K562 (cell line): ENCODE measurements around the gene SATB2. TPM values are rescaled to one million over a fixed set of nuclear protein-coding genes. Genes with fewer than 3 reads are reported as not detected.

Experiments used
- ATAC-seq: fragments of 200-7000 bp; cut with Tn5 transposase; 3 replicates; pipeline ENCODE4 v1.9.1; 2020; ENCODE audit warnings: moderate library complexity
- BruUV-seq: library from RNA; stranded (reverse); fragments of 400-500 nt; replicated peaks from 2 replicates; lab custom pipeline; 2021; lab: Mats Ljungman, UMichigan
- CTCF ChIA-PET: fragments of 300-600 bp; formaldehyde crosslinking; extraction: SDS; loops from one replicate; lab custom pipeline; 2021; ENCODE audit warnings: low intra/inter-chr PET ratio; lab: Yijun Ruan, JAX
- POLR2A ChIA-PET: fragments of 300-600, 350-650 bp; sonication (Branson Sonifier 250); formaldehyde crosslinking; extraction: SDS; loops from one replicate; lab custom pipeline; 2021; ENCODE audit warnings: antibody characterized with exemption, inconsistent platforms; lab: Yijun Ruan, JAX
- DNase-seq, 4 experiments: peaks; one replicate each; pipeline versions ENCODE4 v3.0.0 to v3.0.0-alpha.2; 2011 to 2018; ENCODE audit warnings: low spot score in 3 of 4, mixed read lengths in 3 of 4; ENCODE audit errors: extremely low read depth in 1 of 4
- FAIRE-seq: peaks from 2 replicates; lab custom pipeline; 2011; peaks lifted over from hg19 to GRCh38; lab: Jason Lieb, UNC
- H2AFZ ChIP-seq: 2 replicates; pipeline ENCODE4 v1.6.0; 2011; ENCODE audit warnings: low read depth, low read length, control low read depth, inconsistent platforms
- H3K27ac ChIP-seq: fragments of 200-600 bp; 3 replicates; pipeline ENCODE4 v1.8.0; 2011; ENCODE audit warnings: low read depth, mild to moderate bottlenecking, control low read depth, inconsistent platforms, low read length, moderate library complexity, mixed read lengths; ENCODE audit errors: extremely low read depth
- H3K27me3 ChIP-seq, 2 experiments: fragments of 300-600 bp in 1 of 2; 2 replicates in 1 of 2; 3 replicates in 1 of 2; pipeline versions ENCODE4 v1.6.0 to v1.8.0; 2011; ENCODE audit warnings: inconsistent platforms in 2 of 2, low read length in 2 of 2, mild to moderate bottlenecking in 1 of 2, mixed read lengths in 1 of 2, moderate library complexity in 1 of 2; ENCODE audit not compliant: control insufficient read depth in 2 of 2, insufficient read depth in 2 of 2
- H3K36me3 ChIP-seq: fragments of 300-600 bp; 3 replicates; pipeline ENCODE4 v1.8.0; 2011; ENCODE audit warnings: mild to moderate bottlenecking, low read length, inconsistent platforms; ENCODE audit not compliant: control insufficient read depth, insufficient read depth
- H3K4me1 ChIP-seq, 2 experiments: fragments of 200-600 bp in 1 of 2; replicated peaks in 1 of 2; 2 replicates in 1 of 2; 3 replicates in 1 of 2; pipeline versions ENCODE4 v1.5.1 to v1.8.0; 2011; ENCODE audit warnings: inconsistent platforms in 2 of 2, low read length in 2 of 2, mild to moderate bottlenecking in 1 of 2, mixed read lengths in 1 of 2, moderate library complexity in 1 of 2; ENCODE audit not compliant: control insufficient read depth in 2 of 2, insufficient read depth in 2 of 2
- H3K4me2 ChIP-seq: 2 replicates; pipeline ENCODE4 v1.6.1; 2011; ENCODE audit warnings: low read length, control low read depth, inconsistent platforms, mixed read lengths; ENCODE audit not compliant: insufficient read depth
- H3K4me3 ChIP-seq: fragments of 200-600 bp; sonication (generic), shearing (Covaris generic); 2 replicates; pipeline ENCODE4 v1.5.1; 2016; ENCODE audit warnings: control low read depth, inconsistent platforms
- H3K79me2 ChIP-seq: fragments of 200-600 bp; 3 replicates; pipeline ENCODE4 v1.8.0; 2011; ENCODE audit warnings: low read length, inconsistent platforms; ENCODE audit not compliant: control insufficient read depth, insufficient read depth
- H3K9ac ChIP-seq, 2 experiments: 2 replicates each; pipeline versions ENCODE4 v1.6.0 to v1.6.1; 2011; ENCODE audit warnings: low read depth in 2 of 2, low read length in 2 of 2, control low read depth in 1 of 2, inconsistent platforms in 1 of 2, mild to moderate bottlenecking in 1 of 2, mixed read lengths in 1 of 2; ENCODE audit not compliant: insufficient read depth in 1 of 2
- H3K9me1 ChIP-seq: one replicate; pipeline ENCODE4 v1.6.0; 2011; ENCODE audit warnings: inconsistent platforms, mild to moderate bottlenecking, low read length, moderate library complexity; ENCODE audit not compliant: control insufficient read depth, insufficient read depth
- H3K9me3 ChIP-seq: replicated peaks from 2 replicates; pipeline ENCODE4 v1.5.1; 2011; ENCODE audit warnings: low read depth, low read length, inconsistent platforms; ENCODE audit not compliant: control insufficient read depth, insufficient read depth
- H4K20me1 ChIP-seq: replicated peaks from 2 replicates; pipeline ENCODE4 v1.6.1; 2011; ENCODE audit warnings: low read length, inconsistent platforms, mixed read lengths; ENCODE audit not compliant: control insufficient read depth, insufficient read depth
- DMBX1 ChIP-seq: fragments of 250-450 bp; sonication (Bioruptor Pico); IDR thresholded peaks from 2 replicates; pipeline ENCODE4 v1.8.0; 2022; ENCODE audit warnings: inconsistent platforms, mild to moderate bottlenecking, moderate library complexity, borderline replicate concordance
- ELF4 ChIP-seq: fragments of 450-650 bp; formaldehyde crosslinking; IDR thresholded peaks from 2 replicates; pipeline ENCODE4 v1.4.0; 2022; ENCODE audit warnings: missing genetic modification characterization
- FUS ChIP-seq: fragments of 200-400 bp; formaldehyde crosslinking; optimal IDR thresholded peaks from 2 replicates; pipeline ENCODE3; 2017; ENCODE audit warnings: low read depth, low read length
- MBD2 ChIP-seq: sonication (generic); IDR thresholded peaks from 2 replicates; pipeline ENCODE4 v1.6.1; 2016; ENCODE audit warnings: low read depth, borderline replicate concordance
- PCBP1 ChIP-seq: fragments of 200-400 bp; formaldehyde crosslinking; IDR thresholded peaks from 2 replicates; pipeline ENCODE4 v1.6.1; 2018; ENCODE audit warnings: mild to moderate bottlenecking, low read depth, low read length; ENCODE audit not compliant: poor library complexity, severe bottlenecking
- POLR3A ChIP-seq: IDR thresholded peaks from 2 replicates; pipeline ENCODE4 v1.6.1; 2011; ENCODE audit warnings: borderline replicate concordance, mild to moderate bottlenecking, moderate library complexity; ENCODE audit not compliant: insufficient read length, insufficient read depth; ENCODE audit errors: extremely low read depth
- RNF2 ChIP-seq: sonication (generic); IDR thresholded peaks from 2 replicates; pipeline ENCODE4 v1.6.1; 2016
- SETDB1 ChIP-seq: IDR thresholded peaks from one replicate; pipeline ENCODE4 v1.6.1; 2012; ENCODE audit warnings: low read length, control low read depth, inconsistent platforms
- SLC30A9 ChIP-seq: fragments of 250-450 bp; sonication (Bioruptor Pico); IDR thresholded peaks from 2 replicates; pipeline ENCODE4 v1.8.0; 2022; ENCODE audit warnings: mild to moderate bottlenecking, moderate library complexity
- SMARCE1 ChIP-seq: fragments of 450-650 bp; IDR thresholded peaks from 2 replicates; pipeline ENCODE4 v1.7.1; 2016; ENCODE audit warnings: mild to moderate bottlenecking
- ZNF316 ChIP-seq: fragments of 450-650 bp; IDR thresholded peaks from 2 replicates; pipeline ENCODE4 v1.6.1; 2016
- ZNF444 ChIP-seq: fragments of 250-450 bp; sonication (Bioruptor Pico); IDR thresholded peaks from 2 replicates; pipeline ENCODE4 v1.4.0; 2020; ENCODE audit warnings: mild to moderate bottlenecking, moderate library complexity
- ZNF561 ChIP-seq: fragments of 450-650 bp; formaldehyde crosslinking; conservative IDR thresholded peaks from 2 replicates; pipeline ENCODE4 v1.4.0; 2020; ENCODE audit warnings: mild to moderate bottlenecking, moderate library complexity
- ZNF717 ChIP-seq: fragments of 250-450 bp; sonication (Bioruptor Pico); IDR thresholded peaks from 2 replicates; pipeline ENCODE4 v1.5.0; 2021
- WGBS: fragments of 100-300 bp; shearing (Covaris generic); methylation state at CpG from one replicate; pipeline ENCODE4 v1.1.6; 2016; ENCODE audit warnings: low coverage, mixed read lengths; ENCODE audit not compliant: insufficient coverage; ENCODE audit errors: missing lambda C conversion rate; 5-methylcytosine and 5-hydroxymethylcytosine counted together
- in situ Hi-C: fragments of 300-500 bp; cut with MboI; formaldehyde crosslinking; loops from 4 replicates; pipeline ENCODE4 v1.15.0; 2018; ENCODE audit warnings: inconsistent platforms, mixed read lengths
- intact Hi-C: fragments of 100-400 bp; cut with micrococcal nuclease; formaldehyde crosslinking; loops from 2 replicates; pipeline ENCODE4 v1.14.2; 2022
- polyA plus RNA-seq, 8 experiments: library from polyadenylated mRNA; depleted of rRNA in 4 of 8; stranded (reverse) in 5 of 8; unstranded in 3 of 8; fragments of >200 nt; fragmentation: Nextera tagmentation in 2 of 8; fragmentation: Illumina TruSeq in 1 of 8; extraction: Ambion mirVana in 2 of 8; extraction: Trizol in 1 of 8; gene quantifications; 2 replicates each; pipeline versions ENCODE4 v1.2.1 to v1.2.3, GENCODE V29; 2011 to 2014; ENCODE audit warnings: inconsistent platforms in 1 of 8, missing spikeins in 1 of 8
- total RNA-seq, 7 experiments: library from RNA; depleted of rRNA in 6 of 7; stranded (reverse); fragments of >200 nt in 6 of 7; fragmentation: Illumina TruSeq in 2 of 7; extraction: Trizol in 2 of 7; gene quantifications; 2 replicates each; pipeline versions ENCODE4 v1.2.1 to v1.2.3, GENCODE V29; 2011 to 2021; ENCODE audit warnings: low replicate concordance in 1 of 7
- TF ChIP-seq, protein P1 (sequence below): sonication (generic); IDR thresholded peaks from 2 replicates; pipeline ENCODE4 v1.6.1; 2016
- TF ChIP-seq, protein P2 (sequence below): sonication (generic); formaldehyde crosslinking; IDR thresholded peaks from 2 replicates; pipeline ENCODE4 v1.8.0; 2022; ENCODE audit warnings: mild to moderate bottlenecking, missing genetic modification reagents
- TF ChIP-seq, protein P3 (sequence below): fragments of 450-650 bp; IDR thresholded peaks from 2 replicates; pipeline ENCODE4 v1.6.1; 2016; ENCODE audit warnings: low read depth, mild to moderate bottlenecking, moderate library complexity
- TF ChIP-seq, protein P4 (sequence below): fragments of 250-450 bp; sonication (Bioruptor Pico); IDR thresholded peaks from 2 replicates; pipeline ENCODE4 v1.5.0; 2020; ENCODE audit warnings: mild to moderate bottlenecking, borderline replicate concordance
- TF ChIP-seq, protein P5 (sequence below): IDR thresholded peaks from 2 replicates; pipeline ENCODE4 v1.6.1; 2014; ENCODE audit warnings: antibody characterized with exemption

SATB2 gene
- total and polyA plus RNA-seq, 9 of the 15 experiments (the other 6 are each of a cell fraction or from before 2014, with no cell fraction given): 4.5 to 34.0 (median 15.1) TPM

DNA sequence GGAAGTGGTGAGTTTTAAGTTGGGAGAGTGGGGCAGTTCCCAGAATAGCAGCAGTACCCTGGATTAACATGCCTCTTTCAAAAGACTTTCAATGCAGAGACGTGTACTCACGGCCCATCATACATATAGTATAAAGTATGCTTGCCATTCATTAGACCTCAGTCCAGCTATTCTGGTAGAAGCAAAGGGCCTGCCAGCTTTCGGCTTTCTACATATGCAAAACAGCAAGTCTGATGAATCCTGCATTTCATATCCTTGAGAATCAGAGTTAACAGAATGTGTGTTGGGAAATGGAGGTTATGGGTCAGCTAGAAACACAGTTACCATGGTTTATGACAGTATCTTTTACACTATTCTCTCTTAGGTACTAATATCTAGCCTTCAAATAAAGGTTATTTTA lies 27.5 kb downstream of the SATB2 start:
- TF ChIP-seq, protein P1, sequence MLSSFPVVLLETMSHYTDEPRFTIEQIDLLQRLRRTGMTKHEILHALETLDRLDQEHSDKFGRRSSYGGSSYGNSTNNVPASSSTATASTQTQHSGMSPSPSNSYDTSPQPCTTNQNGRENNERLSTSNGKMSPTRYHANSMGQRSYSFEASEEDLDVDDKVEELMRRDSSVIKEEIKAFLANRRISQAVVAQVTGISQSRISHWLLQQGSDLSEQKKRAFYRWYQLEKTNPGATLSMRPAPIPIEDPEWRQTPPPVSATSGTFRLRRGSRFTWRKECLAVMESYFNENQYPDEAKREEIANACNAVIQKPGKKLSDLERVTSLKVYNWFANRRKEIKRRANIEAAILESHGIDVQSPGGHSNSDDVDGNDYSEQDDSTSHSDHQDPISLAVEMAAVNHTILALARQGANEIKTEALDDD: no peak
- TF ChIP-seq, protein P2, sequence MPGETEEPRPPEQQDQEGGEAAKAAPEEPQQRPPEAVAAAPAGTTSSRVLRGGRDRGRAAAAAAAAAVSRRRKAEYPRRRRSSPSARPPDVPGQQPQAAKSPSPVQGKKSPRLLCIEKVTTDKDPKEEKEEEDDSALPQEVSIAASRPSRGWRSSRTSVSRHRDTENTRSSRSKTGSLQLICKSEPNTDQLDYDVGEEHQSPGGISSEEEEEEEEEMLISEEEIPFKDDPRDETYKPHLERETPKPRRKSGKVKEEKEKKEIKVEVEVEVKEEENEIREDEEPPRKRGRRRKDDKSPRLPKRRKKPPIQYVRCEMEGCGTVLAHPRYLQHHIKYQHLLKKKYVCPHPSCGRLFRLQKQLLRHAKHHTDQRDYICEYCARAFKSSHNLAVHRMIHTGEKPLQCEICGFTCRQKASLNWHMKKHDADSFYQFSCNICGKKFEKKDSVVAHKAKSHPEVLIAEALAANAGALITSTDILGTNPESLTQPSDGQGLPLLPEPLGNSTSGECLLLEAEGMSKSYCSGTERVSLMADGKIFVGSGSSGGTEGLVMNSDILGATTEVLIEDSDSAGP (CRISPR knock-in tag): no peak
- TF ChIP-seq, protein P3, sequence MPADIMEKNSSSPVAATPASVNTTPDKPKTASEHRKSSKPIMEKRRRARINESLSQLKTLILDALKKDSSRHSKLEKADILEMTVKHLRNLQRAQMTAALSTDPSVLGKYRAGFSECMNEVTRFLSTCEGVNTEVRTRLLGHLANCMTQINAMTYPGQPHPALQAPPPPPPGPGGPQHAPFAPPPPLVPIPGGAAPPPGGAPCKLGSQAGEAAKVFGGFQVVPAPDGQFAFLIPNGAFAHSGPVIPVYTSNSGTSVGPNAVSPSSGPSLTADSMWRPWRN: no peak
- TF ChIP-seq MBD2: no peak
- no peak for TF ChIP-seq ZNF316
- no peak for TF ChIP-seq FUS
- no peak for TF ChIP-seq DMBX1 (CRISPR knock-in tag)
- TF ChIP-seq ELF4 (CRISPR knock-in tag): no peak
- no peak for TF ChIP-seq SLC30A9 (CRISPR knock-in tag)
- TF ChIP-seq SETDB1: no peak
- TF ChIP-seq, protein P4, sequence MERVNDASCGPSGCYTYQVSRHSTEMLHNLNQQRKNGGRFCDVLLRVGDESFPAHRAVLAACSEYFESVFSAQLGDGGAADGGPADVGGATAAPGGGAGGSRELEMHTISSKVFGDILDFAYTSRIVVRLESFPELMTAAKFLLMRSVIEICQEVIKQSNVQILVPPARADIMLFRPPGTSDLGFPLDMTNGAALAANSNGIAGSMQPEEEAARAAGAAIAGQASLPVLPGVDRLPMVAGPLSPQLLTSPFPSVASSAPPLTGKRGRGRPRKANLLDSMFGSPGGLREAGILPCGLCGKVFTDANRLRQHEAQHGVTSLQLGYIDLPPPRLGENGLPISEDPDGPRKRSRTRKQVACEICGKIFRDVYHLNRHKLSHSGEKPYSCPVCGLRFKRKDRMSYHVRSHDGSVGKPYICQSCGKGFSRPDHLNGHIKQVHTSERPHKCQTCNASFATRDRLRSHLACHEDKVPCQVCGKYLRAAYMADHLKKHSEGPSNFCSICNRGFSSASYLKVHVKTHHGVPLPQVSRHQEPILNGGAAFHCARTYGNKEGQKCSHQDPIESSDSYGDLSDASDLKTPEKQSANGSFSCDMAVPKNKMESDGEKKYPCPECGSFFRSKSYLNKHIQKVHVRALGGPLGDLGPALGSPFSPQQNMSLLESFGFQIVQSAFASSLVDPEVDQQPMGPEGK (CRISPR knock-in tag): no peak
- TF ChIP-seq RNF2: no peak
- no peak for TF ChIP-seq PCBP1
- no peak for TF ChIP-seq POLR3A
- TF ChIP-seq, protein P5, sequence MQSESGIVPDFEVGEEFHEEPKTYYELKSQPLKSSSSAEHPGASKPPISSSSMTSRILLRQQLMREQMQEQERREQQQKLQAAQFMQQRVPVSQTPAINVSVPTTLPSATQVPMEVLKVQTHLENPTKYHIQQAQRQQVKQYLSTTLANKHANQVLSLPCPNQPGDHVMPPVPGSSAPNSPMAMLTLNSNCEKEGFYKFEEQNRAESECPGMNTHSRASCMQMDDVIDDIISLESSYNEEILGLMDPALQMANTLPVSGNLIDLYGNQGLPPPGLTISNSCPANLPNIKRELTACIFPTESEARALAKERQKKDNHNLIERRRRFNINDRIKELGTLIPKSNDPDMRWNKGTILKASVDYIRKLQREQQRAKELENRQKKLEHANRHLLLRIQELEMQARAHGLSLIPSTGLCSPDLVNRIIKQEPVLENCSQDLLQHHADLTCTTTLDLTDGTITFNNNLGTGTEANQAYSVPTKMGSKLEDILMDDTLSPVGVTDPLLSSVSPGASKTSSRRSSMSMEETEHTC: no peak
- no peak for TF ChIP-seq ZNF561 (CRISPR knock-in tag)
- no peak for TF ChIP-seq SMARCE1
- TF ChIP-seq ZNF444: no peak
- TF ChIP-seq ZNF717 (CRISPR knock-in tag): no peak
- Histone ChIP-seq H3K4me3 (no peak overlapping the region), H3K9me1 (no peaks in the 10 kb centered on the region), H3K4me1 (peaks cover 0 to 9% of the 10 kb centered on the region in 2 experiments; a peak in 3 of 5 replicates), H2AFZ (no peak overlapping the region), H3K27ac (no peak overlapping the region), H3K79me2 (peaks cover 23% of the 10 kb centered on the region), H3K9ac (no peak overlapping the region), H3K27me3 (no peaks in the 10 kb centered on the region), H4K20me1 (no peaks in the 10 kb centered on the region), H3K9me3 (no peaks in the 10 kb centered on the region), H3K4me2 (no peak overlapping the region), H3K36me3 (peaks cover 74% of the 10 kb centered on the region)
- BruUV-seq: no TSS peak
- whole genome bisulfite sequencing: 89% methylated on average over 2 of the region's 3 CpGs
- FAIRE-seq (no peak), ATAC-seq (no peak), DNase-seq (no peak)
- intact Hi-C loops: no loop called here
- ChIA-PET CTCF (no interaction called here), POLR2A (interaction anchor here (0.6 kb wide), 1 partner anchor 61 kb away, joined by 3 read pairs; no protein-coding TSS in a partner anchor)
- in situ Hi-C loops: no loop called here
